H1 (cell line): ENCODE data around the gene ASF1B. TPM values are rescaled to one million over a fixed set of nuclear protein-coding genes. Genes with fewer than 3 reads are reported as not detected.
A peak's percentile ranks its signal among the peaks of the same experiment; 100 is the strongest.

ENCODE experiments used
- CEBPB ChIP-seq: IDR thresholded peaks from 2 replicates; pipeline ENCODE4 v1.6.1; 2012; ENCODE audit warnings: low read depth, low read length
- CHD1 ChIP-seq: IDR thresholded peaks from 2 replicates; pipeline ENCODE4 v1.6.1; 2012; ENCODE audit warnings: low read depth, low read length, improper control_type of control experiment
- CHD2 ChIP-seq: IDR thresholded peaks from 2 replicates; pipeline ENCODE4 v1.6.1; 2012; ENCODE audit warnings: low read length, improper control_type of control experiment
- JUND ChIP-seq: IDR thresholded peaks from 2 replicates; pipeline ENCODE4 v1.6.1; 2011; ENCODE audit warnings: mild to moderate bottlenecking, improper control_type of control experiment, low read length
- KDM4A ChIP-seq: IDR thresholded peaks from one replicate; pipeline ENCODE4 v1.7.1; 2012; ENCODE audit warnings: low read depth, mild to moderate bottlenecking, moderate library complexity, low read length, inconsistent platforms; ENCODE audit not compliant: severe bottlenecking
- PHF8 ChIP-seq: fragments of 200-600 bp; sonication (generic); conservative IDR thresholded peaks from 2 replicates; pipeline ENCODE4 v1.7.1; 2012; ENCODE audit warnings: low read depth, mild to moderate bottlenecking, inconsistent platforms, low read length, moderate library complexity
- RFX5 ChIP-seq: IDR thresholded peaks from 2 replicates; pipeline ENCODE4 v1.6.1; 2011; ENCODE audit warnings: low read depth, low read length, improper control_type of control experiment, borderline replicate concordance
- YY1 ChIP-seq: IDR thresholded peaks from 2 replicates; pipeline ENCODE4 v1.6.1; 2011; ENCODE audit warnings: low read depth, mild to moderate bottlenecking, low read length
- polyA plus RNA-seq, 7 experiments: library from polyadenylated mRNA; depleted of rRNA in 3 of 7; stranded (reverse) in 5 of 7; unstranded in 2 of 7; fragments of >200 nt in 5 of 7; fragments of 200-250 nt in 2 of 7; gene quantifications; 1 replicate in 5 of 7; 2 replicates in 1 of 7; 4 replicates in 1 of 7; pipeline versions ENCODE4 v1.2.1 to v1.2.3, GENCODE V29; 2011 to 2013; ENCODE audit warnings: missing spikeins in 2 of 7, mixed read lengths in 2 of 7
- total RNA-seq: library from RNA; stranded (reverse); fragmentation: NEBNext Ultra II Directional; extraction: Animal tissue kit (Norgen Biotek cat#: 25700); gene quantifications from 2 replicates; pipeline ENCODE4 v1.2.1, GENCODE V29; 2021
- TF ChIP-seq, protein P1 (sequence below): fragments of 300-600 bp; sonication (generic); IDR thresholded peaks from 2 replicates; pipeline ENCODE4 v1.7.1; 2012; ENCODE audit warnings: low read length, moderate library complexity, mild to moderate bottlenecking, inconsistent platforms; ENCODE audit not compliant: insufficient replicate concordance

ASF1B gene
- total and polyA plus RNA-seq, 2 of the 8 experiments (the other 6 are each of a cell fraction or from before 2014, with no cell fraction given) = 32.6 to 59.2 TPM

DNA sequence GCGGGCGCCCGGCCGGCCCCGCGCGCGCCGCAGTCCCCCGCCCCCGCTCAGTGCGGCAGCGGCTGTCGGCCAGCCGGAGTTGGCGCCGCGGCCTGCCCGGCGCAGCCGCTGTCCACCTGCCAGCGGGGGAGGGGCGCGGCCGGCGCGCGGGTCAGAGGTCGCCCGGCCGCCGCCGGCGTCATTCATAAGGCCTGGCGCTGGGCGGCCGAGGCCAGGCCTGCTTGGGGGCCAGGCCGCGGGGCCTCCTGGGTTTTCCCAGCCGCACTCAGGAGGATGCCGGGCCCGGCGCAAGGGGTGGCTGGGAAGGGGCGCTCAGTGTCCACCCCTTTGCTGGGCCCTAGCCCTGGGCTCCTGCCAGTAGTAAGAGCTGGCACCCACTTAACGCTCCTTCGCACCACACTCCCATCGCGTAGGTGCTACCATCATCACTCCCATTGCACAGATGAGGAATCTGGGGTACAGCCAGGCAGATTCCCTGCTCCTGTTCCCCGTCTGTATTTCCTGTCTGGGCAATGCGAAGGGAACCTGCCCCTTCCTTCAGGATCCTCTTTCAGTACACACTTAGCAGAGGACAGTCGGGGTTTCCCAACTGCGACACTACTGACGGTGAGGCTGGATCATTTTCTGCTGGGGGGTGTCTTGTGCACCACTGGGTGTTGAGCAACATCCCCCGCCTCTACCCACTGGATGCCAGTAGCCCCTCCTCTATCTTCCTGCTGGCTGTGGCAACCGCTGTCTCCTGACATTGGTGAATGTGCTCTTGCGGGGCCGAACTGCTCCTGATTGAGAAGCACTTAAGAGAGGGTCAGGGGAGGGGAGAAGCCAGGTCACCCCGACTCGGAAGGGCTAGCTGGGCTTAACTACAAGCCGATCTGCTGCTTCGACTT, 18.0 kb downstream of the ASF1B start (continued):
- TF ChIP-seq, protein P1, sequence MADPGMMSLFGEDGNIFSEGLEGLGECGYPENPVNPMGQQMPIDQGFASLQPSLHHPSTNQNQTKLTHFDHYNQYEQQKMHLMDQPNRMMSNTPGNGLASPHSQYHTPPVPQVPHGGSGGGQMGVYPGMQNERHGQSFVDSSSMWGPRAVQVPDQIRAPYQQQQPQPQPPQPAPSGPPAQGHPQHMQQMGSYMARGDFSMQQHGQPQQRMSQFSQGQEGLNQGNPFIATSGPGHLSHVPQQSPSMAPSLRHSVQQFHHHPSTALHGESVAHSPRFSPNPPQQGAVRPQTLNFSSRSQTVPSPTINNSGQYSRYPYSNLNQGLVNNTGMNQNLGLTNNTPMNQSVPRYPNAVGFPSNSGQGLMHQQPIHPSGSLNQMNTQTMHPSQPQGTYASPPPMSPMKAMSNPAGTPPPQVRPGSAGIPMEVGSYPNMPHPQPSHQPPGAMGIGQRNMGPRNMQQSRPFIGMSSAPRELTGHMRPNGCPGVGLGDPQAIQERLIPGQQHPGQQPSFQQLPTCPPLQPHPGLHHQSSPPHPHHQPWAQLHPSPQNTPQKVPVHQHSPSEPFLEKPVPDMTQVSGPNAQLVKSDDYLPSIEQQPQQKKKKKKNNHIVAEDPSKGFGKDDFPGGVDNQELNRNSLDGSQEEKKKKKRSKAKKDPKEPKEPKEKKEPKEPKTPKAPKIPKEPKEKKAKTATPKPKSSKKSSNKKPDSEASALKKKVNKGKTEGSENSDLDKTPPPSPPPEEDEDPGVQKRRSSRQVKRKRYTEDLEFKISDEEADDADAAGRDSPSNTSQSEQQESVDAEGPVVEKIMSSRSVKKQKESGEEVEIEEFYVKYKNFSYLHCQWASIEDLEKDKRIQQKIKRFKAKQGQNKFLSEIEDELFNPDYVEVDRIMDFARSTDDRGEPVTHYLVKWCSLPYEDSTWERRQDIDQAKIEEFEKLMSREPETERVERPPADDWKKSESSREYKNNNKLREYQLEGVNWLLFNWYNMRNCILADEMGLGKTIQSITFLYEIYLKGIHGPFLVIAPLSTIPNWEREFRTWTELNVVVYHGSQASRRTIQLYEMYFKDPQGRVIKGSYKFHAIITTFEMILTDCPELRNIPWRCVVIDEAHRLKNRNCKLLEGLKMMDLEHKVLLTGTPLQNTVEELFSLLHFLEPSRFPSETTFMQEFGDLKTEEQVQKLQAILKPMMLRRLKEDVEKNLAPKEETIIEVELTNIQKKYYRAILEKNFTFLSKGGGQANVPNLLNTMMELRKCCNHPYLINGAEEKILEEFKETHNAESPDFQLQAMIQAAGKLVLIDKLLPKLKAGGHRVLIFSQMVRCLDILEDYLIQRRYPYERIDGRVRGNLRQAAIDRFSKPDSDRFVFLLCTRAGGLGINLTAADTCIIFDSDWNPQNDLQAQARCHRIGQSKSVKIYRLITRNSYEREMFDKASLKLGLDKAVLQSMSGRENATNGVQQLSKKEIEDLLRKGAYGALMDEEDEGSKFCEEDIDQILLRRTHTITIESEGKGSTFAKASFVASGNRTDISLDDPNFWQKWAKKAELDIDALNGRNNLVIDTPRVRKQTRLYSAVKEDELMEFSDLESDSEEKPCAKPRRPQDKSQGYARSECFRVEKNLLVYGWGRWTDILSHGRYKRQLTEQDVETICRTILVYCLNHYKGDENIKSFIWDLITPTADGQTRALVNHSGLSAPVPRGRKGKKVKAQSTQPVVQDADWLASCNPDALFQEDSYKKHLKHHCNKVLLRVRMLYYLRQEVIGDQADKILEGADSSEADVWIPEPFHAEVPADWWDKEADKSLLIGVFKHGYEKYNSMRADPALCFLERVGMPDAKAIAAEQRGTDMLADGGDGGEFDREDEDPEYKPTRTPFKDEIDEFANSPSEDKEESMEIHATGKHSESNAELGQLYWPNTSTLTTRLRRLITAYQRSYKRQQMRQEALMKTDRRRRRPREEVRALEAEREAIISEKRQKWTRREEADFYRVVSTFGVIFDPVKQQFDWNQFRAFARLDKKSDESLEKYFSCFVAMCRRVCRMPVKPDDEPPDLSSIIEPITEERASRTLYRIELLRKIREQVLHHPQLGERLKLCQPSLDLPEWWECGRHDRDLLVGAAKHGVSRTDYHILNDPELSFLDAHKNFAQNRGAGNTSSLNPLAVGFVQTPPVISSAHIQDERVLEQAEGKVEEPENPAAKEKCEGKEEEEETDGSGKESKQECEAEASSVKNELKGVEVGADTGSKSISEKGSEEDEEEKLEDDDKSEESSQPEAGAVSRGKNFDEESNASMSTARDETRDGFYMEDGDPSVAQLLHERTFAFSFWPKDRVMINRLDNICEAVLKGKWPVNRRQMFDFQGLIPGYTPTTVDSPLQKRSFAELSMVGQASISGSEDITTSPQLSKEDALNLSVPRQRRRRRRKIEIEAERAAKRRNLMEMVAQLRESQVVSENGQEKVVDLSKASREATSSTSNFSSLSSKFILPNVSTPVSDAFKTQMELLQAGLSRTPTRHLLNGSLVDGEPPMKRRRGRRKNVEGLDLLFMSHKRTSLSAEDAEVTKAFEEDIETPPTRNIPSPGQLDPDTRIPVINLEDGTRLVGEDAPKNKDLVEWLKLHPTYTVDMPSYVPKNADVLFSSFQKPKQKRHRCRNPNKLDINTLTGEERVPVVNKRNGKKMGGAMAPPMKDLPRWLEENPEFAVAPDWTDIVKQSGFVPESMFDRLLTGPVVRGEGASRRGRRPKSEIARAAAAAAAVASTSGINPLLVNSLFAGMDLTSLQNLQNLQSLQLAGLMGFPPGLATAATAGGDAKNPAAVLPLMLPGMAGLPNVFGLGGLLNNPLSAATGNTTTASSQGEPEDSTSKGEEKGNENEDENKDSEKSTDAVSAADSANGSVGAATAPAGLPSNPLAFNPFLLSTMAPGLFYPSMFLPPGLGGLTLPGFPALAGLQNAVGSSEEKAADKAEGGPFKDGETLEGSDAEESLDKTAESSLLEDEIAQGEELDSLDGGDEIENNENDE = no peak
- peak; percentile 50; the same call in 1 of the 2 replicates for TF ChIP-seq CEBPB
- TF ChIP-seq YY1 = no peak
- TF ChIP-seq RFX5 = no peak
- TF ChIP-seq PHF8 = peak; percentile 47
- no peak for TF ChIP-seq CHD2
- peak; percentile 33 for TF ChIP-seq KDM4A
- no peak for TF ChIP-seq JUND
- TF ChIP-seq CHD1 = no peak
- TF ChIP-seq, all 59 proteins: peak for 4
